DOHH2 (cell line): Measurements from ENCODE around the gene FOSL2.

Experiments
- H3F3A ChIP-seq: fragments of 200-600 bp; sonication (generic), shearing (Covaris generic); 2 replicates; pipeline ENCODE4 v1.6.0; 2016; ENCODE audit warnings: antibody characterized with exemption, mild to moderate bottlenecking; ENCODE audit not compliant: control insufficient read depth, insufficient read depth
- H3K27ac ChIP-seq: fragments of 200-600 bp; sonication (generic); 2 replicates; pipeline ENCODE4 v1.5.1; 2014; ENCODE audit warnings: low read depth, mild to moderate bottlenecking, low read length, moderate library complexity
- H3K27me3 ChIP-seq: fragments of 200-600 bp; sonication (generic); 2 replicates; pipeline ENCODE4 v1.6.1; 2014; ENCODE audit warnings: mild to moderate bottlenecking, low read length, mixed read lengths; ENCODE audit not compliant: control insufficient read depth
- H3K36me3 ChIP-seq: fragments of 200-600 bp; sonication (generic); 2 replicates; pipeline ENCODE4 v1.6.1; 2014; ENCODE audit warnings: mild to moderate bottlenecking, low read length, moderate library complexity, mixed read lengths; ENCODE audit not compliant: control insufficient read depth
- H3K4me1 ChIP-seq: fragments of 200-600 bp; sonication (generic); 2 replicates; pipeline ENCODE4 v1.6.1; 2014; ENCODE audit warnings: mild to moderate bottlenecking, low read length, mixed read lengths; ENCODE audit not compliant: control insufficient read depth
- H3K4me2 ChIP-seq: fragments of 200-600 bp; sonication (generic); 2 replicates; pipeline ENCODE4 v1.6.0; 2014; ENCODE audit warnings: mild to moderate bottlenecking, low read length, moderate library complexity
- H3K4me3 ChIP-seq: fragments of 200-600 bp; sonication (generic); 2 replicates; pipeline ENCODE4 v1.5.1; 2014; ENCODE audit warnings: mild to moderate bottlenecking, low read length, mixed read lengths
- H3K79me2 ChIP-seq: fragments of 200-600 bp; sonication (generic); 2 replicates; pipeline ENCODE4 v1.6.1; 2014; ENCODE audit warnings: mild to moderate bottlenecking, low read length, mixed read lengths; ENCODE audit not compliant: control insufficient read depth
- H3K9me2 ChIP-seq: fragments of 200-600 bp; sonication (generic); replicated peaks from 2 replicates; pipeline ENCODE4 v1.6.1; 2014; ENCODE audit warnings: mild to moderate bottlenecking, low read length, mixed read lengths; ENCODE audit not compliant: control insufficient read depth
- H3K9me3 ChIP-seq: fragments of 200-600 bp; sonication (generic); 2 replicates; pipeline ENCODE4 v1.6.1; 2014; ENCODE audit warnings: antibody characterized with exemption, low read length, mixed read lengths; ENCODE audit not compliant: control insufficient read depth, insufficient read depth
- H4K20me1 ChIP-seq: fragments of 200-600 bp; sonication (generic); 2 replicates; pipeline ENCODE4 v1.6.0; 2014; ENCODE audit warnings: low read depth, mild to moderate bottlenecking, antibody characterized with exemption, low read length, moderate library complexity; ENCODE audit not compliant: control insufficient read depth, insufficient read depth
- CTCF ChIP-seq: fragments of 200-600 bp; sonication (generic); IDR thresholded peaks from one replicate; pipeline ENCODE4 v1.5.1; 2014; ENCODE audit warnings: antibody characterized with exemption, mild to moderate bottlenecking, low read depth, low read length; ENCODE audit not compliant: poor library complexity, severe bottlenecking
- EZH2phosphoT487 ChIP-seq: fragments of 200-600 bp; sonication (generic); IDR thresholded peaks from 2 replicates; pipeline ENCODE4 v1.6.1; 2017; ENCODE audit warnings: borderline replicate concordance, mild to moderate bottlenecking, antibody characterized with exemption, low read length, moderate library complexity, mixed read lengths

The FOSL2 gene

GRCh38 chr2:28448793-28449100 is 56.1 kb downstream of the FOSL2 start:
- H3F3A ChIP-seq = no peaks in the 10 kb centered on the region
- TF ChIP-seq CTCF = no peak
- no peak for TF ChIP-seq EZH2phosphoT487
- no peak overlapping the region for H3K4me3 ChIP-seq
- H3K4me2 ChIP-seq = no peak overlapping the region
- H3K9me3 ChIP-seq = no peaks in the 10 kb centered on the region
- peaks cover 5% of the 10 kb centered on the region for H3K27me3 ChIP-seq
- no peaks in the 10 kb centered on the region for H3K79me2 ChIP-seq
- H3K9me2 ChIP-seq = no peaks in the 10 kb centered on the region
- no peaks in the 10 kb centered on the region for H3K36me3 ChIP-seq
- no peaks in the 10 kb centered on the region for H3K4me1 ChIP-seq
- H4K20me1 ChIP-seq = no peaks in the 10 kb centered on the region
- H3K27ac ChIP-seq = no peak overlapping the region

- Histone ChIP-seq H3F3A (no peaks in the 10 kb centered on the region), H3K4me1 (no peaks in the 10 kb centered on the region), H3K9me3 (no peaks in the 10 kb centered on the region), H3K36me3 (no peaks in the 10 kb centered on the region), H3K79me2 (no peaks in the 10 kb centered on the region), H3K27me3 (peaks cover 2% of the 10 kb centered on the region), H3K27ac (no peak overlapping the region), H3K4me3 (no peak overlapping the region), H3K4me2 (no peak overlapping the region), H3K9me2 (no peaks in the 10 kb centered on the region), H4K20me1 (no peaks in the 10 kb centered on the region)
- no peak for TF ChIP-seq CTCF
- no peak for TF ChIP-seq EZH2phosphoT487
Measured at GRCh38 chr2:28449126-28449487, 56.4 kb downstream of the FOSL2 start.

- TF ChIP-seq CTCF (no peak), EZH2phosphoT487 (no peak)
- Histone ChIP-seq H3K36me3 (no peaks in the 10 kb centered on the region), H3K9me3 (no peaks in the 10 kb centered on the region), H3K9me2 (no peaks in the 10 kb centered on the region), H3K4me1 (no peaks in the 10 kb centered on the region), H3F3A (no peaks in the 10 kb centered on the region), H3K4me3 (no peak overlapping the region), H3K27me3 (no peaks in the 10 kb centered on the region), H3K79me2 (no peaks in the 10 kb centered on the region), H3K4me2 (no peak overlapping the region), H3K27ac (no peak overlapping the region), H4K20me1 (no peaks in the 10 kb centered on the region)
Measured at GRCh38 chr2:28449488-28450395, 57.1 kb downstream of the FOSL2 start.
